Measurements from ENCODE around the gene PALD1. TPM values are rescaled to one million over a fixed set of nuclear protein-coding genes. Genes with fewer than 3 reads are reported as not detected.

Gene PALD1
- total RNA-seq, 1 donor from 2014 or later = not detected

DNA sequence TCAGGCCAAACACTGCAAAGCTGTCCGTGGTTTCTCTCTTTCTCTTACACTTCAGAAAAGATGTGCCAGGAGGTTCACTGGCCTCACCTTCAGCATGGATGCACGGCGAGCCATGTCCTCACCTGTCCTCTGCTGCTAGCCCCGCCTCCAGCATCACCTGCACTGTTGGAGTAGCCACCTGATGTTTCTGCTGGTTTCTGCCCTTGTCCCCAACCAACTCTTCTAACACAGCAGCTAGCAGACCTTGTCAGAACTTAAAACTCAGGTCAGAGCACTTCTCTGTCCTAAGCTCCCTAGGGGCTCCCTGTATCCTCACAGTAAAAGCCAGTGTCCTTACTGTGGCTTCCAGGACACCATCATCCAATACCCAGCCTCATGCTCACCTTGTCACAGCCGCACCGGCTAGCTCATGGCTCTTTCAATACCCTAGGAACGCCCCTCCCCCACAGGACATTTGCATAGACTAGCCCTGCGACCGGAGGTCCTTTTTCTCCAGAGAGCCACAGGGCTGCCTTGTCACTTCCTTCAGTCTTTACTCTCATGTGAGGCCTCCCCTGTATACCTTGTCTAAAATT, 15.2 kb downstream of the PALD1 start:
- FAIRE-seq (no peak), DNase-seq (ENCODE audit: low read depth) (no peak)
- H3K4me3 ChIP-seq (ENCODE audit: low read depth, low read length) = no peak overlapping the region
- TF ChIP-seq, protein P1, sequence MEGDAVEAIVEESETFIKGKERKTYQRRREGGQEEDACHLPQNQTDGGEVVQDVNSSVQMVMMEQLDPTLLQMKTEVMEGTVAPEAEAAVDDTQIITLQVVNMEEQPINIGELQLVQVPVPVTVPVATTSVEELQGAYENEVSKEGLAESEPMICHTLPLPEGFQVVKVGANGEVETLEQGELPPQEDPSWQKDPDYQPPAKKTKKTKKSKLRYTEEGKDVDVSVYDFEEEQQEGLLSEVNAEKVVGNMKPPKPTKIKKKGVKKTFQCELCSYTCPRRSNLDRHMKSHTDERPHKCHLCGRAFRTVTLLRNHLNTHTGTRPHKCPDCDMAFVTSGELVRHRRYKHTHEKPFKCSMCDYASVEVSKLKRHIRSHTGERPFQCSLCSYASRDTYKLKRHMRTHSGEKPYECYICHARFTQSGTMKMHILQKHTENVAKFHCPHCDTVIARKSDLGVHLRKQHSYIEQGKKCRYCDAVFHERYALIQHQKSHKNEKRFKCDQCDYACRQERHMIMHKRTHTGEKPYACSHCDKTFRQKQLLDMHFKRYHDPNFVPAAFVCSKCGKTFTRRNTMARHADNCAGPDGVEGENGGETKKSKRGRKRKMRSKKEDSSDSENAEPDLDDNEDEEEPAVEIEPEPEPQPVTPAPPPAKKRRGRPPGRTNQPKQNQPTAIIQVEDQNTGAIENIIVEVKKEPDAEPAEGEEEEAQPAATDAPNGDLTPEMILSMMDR (IDR thresholded peaks at IDR 0.05; ENCODE audit: insufficient read depth, low read length, severe bottlenecking) = no peak
- H3K36me3 ChIP-seq (ENCODE audit: control insufficient read depth, insufficient read depth, low read length) = no peaks in the 10 kb centered on the region
- peaks cover 16% of the 10 kb centered on the region for H3K27me3 ChIP-seq (ENCODE audit: control insufficient read depth, insufficient read depth, low read length)

DNA sequence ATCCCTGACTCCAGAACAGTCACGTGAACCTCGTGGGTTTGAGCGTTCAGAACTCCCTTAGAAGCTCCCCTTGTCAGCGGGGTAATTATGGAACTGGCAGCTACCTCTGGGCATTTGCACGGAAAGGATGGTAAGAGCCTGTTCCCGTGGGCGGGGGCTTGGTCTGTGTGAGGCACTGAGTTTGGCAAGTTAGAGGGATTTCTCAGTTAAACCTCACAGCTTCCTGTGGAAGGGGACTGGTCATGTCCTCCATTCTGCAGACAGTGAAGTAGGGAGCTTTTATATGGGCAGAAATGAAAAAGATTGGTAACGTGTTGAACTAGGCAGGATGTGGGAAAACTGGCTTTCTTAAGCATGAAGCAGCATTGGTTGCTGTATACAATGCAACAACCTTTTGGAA, 16.0 kb downstream of the PALD1 start:
- FAIRE-seq (no peak), DNase-seq (ENCODE audit: low read depth) (no peak)
- TF ChIP-seq, protein P1 (IDR thresholded peaks at IDR 0.05; ENCODE audit: insufficient read depth, low read length, severe bottlenecking) = no peak
- Histone ChIP-seq H3K36me3 (ENCODE audit: control insufficient read depth, insufficient read depth, low read length) (no peaks in the 10 kb centered on the region), H3K4me3 (ENCODE audit: low read depth, low read length) (no peak overlapping the region), H3K27me3 (ENCODE audit: control insufficient read depth, insufficient read depth, low read length) (peaks cover 14% of the 10 kb centered on the region)

DNA sequence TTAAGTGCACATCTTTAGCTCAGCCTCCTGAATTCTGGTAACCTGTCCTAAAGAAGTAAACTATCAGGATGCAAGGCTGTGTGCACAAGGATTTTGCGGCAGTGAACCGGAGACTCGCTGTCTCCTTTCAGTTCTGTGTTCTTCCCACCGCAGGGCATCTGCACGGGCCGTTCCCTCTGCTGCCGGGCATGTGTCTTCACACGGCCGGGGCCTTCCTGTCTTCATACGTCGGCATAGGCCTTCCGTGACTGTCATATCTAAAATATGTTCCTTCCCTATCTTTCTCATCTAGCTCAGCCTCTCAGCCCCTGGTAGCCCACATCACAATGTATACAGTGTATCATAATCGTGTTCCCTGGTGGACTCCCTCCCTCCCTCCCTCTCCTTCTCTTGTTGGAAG, 16.4 kb downstream of the PALD1 start:
- Histone ChIP-seq H3K27me3 (ENCODE audit: control insufficient read depth, insufficient read depth, low read length) (peaks cover 14% of the 10 kb centered on the region), H3K4me3 (ENCODE audit: low read depth, low read length) (no peak overlapping the region), H3K36me3 (ENCODE audit: control insufficient read depth, insufficient read depth, low read length) (no peaks in the 10 kb centered on the region)
- DNase-seq (ENCODE audit: low read depth) = no peak
- TF ChIP-seq, protein P1 (IDR thresholded peaks at IDR 0.05; ENCODE audit: insufficient read depth, low read length, severe bottlenecking) = no peak
- no peak for FAIRE-seq

DNA sequence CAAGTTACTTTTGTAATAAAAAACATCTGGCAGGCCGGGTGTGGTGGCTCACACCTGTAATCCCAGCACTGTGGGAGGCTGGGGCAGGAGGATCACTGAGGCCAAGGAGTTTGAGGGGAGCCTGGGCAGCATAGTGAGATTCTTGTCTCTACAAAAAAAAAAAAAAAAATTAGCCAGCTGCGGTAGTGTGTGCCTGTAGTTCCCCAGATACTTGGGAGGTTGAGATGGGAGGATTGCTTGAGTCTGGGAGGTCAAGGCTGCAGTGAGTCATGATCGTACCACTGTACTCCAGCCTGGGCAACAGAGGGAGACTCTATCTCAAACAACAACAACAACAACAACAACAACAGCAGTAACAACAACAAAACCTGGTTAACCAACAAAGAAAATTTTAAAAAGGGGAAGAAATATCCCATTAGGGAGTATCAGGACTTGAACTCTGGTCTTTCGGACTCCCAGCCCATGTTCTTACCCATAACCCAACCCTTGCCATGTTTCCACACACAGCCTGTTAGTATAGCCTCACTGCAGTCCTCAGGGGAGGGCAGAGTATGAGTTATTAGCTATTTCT, 17.2 kb downstream of the PALD1 start:
- no peak for FAIRE-seq

DNA sequence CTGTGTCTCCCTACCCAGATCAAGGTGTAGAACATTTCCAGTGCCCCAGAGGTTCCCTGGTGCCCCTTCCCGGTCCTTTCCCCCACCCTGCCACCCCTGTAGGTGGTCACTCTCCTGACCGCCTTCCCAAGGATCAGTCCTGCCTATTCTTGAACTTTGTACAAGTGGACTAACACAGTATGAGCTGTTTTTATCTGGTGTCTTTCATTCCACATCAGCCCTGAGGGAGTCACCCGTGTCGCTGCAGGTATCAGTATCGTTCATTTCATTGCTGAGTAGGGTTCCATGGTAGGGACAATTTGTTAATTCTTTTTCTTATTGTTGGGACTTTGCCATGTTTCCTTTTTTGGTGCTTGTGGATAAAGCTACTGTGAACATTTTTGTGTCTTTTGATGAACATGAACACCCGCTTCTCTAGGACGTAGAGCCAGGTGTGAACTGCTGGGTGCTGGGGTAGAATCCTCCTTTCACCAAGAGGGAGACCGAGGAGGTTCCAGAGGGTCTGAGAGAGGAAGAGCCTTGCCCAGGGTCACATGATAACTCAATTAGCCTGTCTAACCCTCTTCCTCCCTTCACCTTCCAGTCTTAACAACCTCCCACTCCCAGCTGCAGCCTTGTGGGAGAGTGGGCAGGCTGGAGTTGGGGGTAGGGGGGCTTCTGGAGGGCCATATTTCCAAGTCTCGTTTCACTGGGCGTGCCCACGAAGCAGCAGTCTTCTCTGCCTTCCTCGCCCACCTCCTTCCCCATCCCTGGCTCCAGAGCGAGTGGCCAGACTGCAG, 18.0 kb downstream of the PALD1 start:
- FAIRE-seq = no peak
- TF ChIP-seq, protein P1 (IDR thresholded peaks at IDR 0.05; ENCODE audit: insufficient read depth, low read length, severe bottlenecking) = no peak
- DNase-seq (ENCODE audit: low read depth) = no peak
- Histone ChIP-seq H3K36me3 (ENCODE audit: control insufficient read depth, insufficient read depth, low read length) (no peaks in the 10 kb centered on the region), H3K4me3 (ENCODE audit: low read depth, low read length) (no peak overlapping the region), H3K27me3 (ENCODE audit: control insufficient read depth, insufficient read depth, low read length) (peaks cover 14% of the 10 kb centered on the region)

More for the DNA sequence above, 17.2 kb downstream of the PALD1 start:
- no peaks in the 10 kb centered on the region for H3K36me3 ChIP-seq (ENCODE audit: control insufficient read depth, insufficient read depth, low read length)
- H3K4me3 ChIP-seq (ENCODE audit: low read depth, low read length) = no peak overlapping the region
- DNase-seq (ENCODE audit: low read depth) = no peak
- TF ChIP-seq, protein P1 (IDR thresholded peaks at IDR 0.05; ENCODE audit: insufficient read depth, low read length, severe bottlenecking) = no peak
- peaks cover 14% of the 10 kb centered on the region for H3K27me3 ChIP-seq (ENCODE audit: control insufficient read depth, insufficient read depth, low read length)

All from bronchial epithelial cell (primary cell).